Measurements from ENCODE around the gene ADAMTS12.

DNA sequence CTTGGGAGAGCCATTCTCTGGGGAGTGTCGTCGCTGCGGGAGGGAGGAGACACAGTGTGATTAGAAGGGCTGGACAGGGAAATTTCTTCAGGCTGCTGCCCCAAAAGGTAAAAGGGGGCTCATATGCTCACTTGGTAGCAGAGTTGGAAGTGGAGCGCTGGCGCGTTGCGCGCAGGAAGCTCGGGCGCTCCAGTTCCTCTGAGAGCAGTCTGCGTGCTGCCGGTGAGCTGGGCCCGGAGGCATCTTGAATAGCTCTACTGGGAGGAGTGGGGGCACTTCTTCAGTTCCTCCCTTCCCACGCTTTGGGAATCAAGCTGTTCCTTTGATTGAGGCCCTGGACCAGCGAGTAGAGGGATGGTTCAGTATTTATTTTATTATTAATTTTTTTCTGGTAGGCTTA is 47.1 kb upstream of the ADAMTS12 start:
- TF ChIP-seq CHD2 (IDR thresholded peaks at IDR 0.05; ENCODE audit: low read length) (no peak), MAFK (IDR thresholded peaks at IDR 0.05; ENCODE audit: low read depth, low read length) (no peak), POLR2A (IDR thresholded peaks at IDR 0.05; ENCODE audit: control extremely low read depth in 1 of 2, low read depth in 2 of 2, low read length in 2 of 2) (no peak), CTCF (IDR thresholded peaks at IDR 0.05; ENCODE audit: control extremely low read depth in 1 of 3, insufficient read depth in 1 of 3, low read depth in 1 of 3, low read length in 3 of 3) (no peak), TAF1 (IDR thresholded peaks at IDR 0.05; ENCODE audit: low read depth, low read length) (no peak), SP1 (IDR thresholded peaks at IDR 0.05; ENCODE audit: low read depth, low read length) (no peak), EP300 (IDR thresholded peaks at IDR 0.05; ENCODE audit: borderline replicate concordance in 1 of 2, low read depth in 2 of 2, low read length in 2 of 2) (no peak), POLR2AphosphoS5 (IDR thresholded peaks at IDR 0.05; ENCODE audit: low read depth, low read length) (no peak), SUZ12 (IDR thresholded peaks at IDR 0.05; ENCODE audit: low read length) (no peak), JUN (IDR thresholded peaks at IDR 0.05; ENCODE audit: low read depth, low read length) (no peak), EGR1 (IDR thresholded peaks at IDR 0.05; ENCODE audit: borderline replicate concordance, low read depth, low read length) (no peak), EZH2 (IDR thresholded peaks at IDR 0.05; ENCODE audit: low read depth, low read length, severe bottlenecking) (no peak), RFX5 (IDR thresholded peaks at IDR 0.05; ENCODE audit: borderline replicate concordance, low read depth, low read length) (no peak)

Data from H1 (cell line).